Neural cell (in vitro differentiated cells): ENCODE measurements around the gene ARTN. TPM values are rescaled to one million over a fixed set of nuclear protein-coding genes. Genes with fewer than 3 reads are reported as not detected.

Source experiments
- H2AFZ ChIP-seq: fragments of 200-600, 300-800 bp; sonication (generic), shearing (Covaris generic); 2 replicates; pipeline ENCODE4 v1.6.0; 2014; ENCODE audit warnings: low read depth, mild to moderate bottlenecking, antibody characterized with exemption, low read length, moderate library complexity
- H3F3A ChIP-seq: fragments of 200-600 bp; shearing (Covaris generic); 2 replicates; pipeline ENCODE4 v1.6.1; 2016; ENCODE audit warnings: mild to moderate bottlenecking, moderate library complexity, mixed read lengths, antibody characterized with exemption, low read length; ENCODE audit not compliant: insufficient read depth, poor library complexity, severe bottlenecking
- H3K27ac ChIP-seq: fragments of 200-600, 300-800 bp; sonication (generic), shearing (Covaris generic); 2 replicates; pipeline ENCODE4 v1.5.1; 2014; ENCODE audit warnings: mild to moderate bottlenecking, low read length, moderate library complexity
- H3K27me3 ChIP-seq: fragments of 300-800, 200-600 bp; sonication (generic), shearing (Covaris generic); 2 replicates; pipeline ENCODE4 v1.6.0; 2014; ENCODE audit warnings: mild to moderate bottlenecking, low read depth, low read length, moderate library complexity; ENCODE audit not compliant: insufficient read depth
- H3K36me3 ChIP-seq: fragments of 300-800, 200-600 bp; sonication (generic), shearing (Covaris generic); 2 replicates; pipeline ENCODE4 v1.5.1; 2014; ENCODE audit warnings: mild to moderate bottlenecking, antibody characterized with exemption, low read length, moderate library complexity; ENCODE audit not compliant: insufficient read depth
- H3K4me2 ChIP-seq: fragments of 300-800, 200-600 bp; sonication (generic), shearing (Covaris generic); 2 replicates; pipeline ENCODE4 v1.6.0; 2014; ENCODE audit warnings: mild to moderate bottlenecking, low read length
- H3K4me3 ChIP-seq: fragments of 300-800, 200-600 bp; sonication (generic), shearing (Covaris generic); 2 replicates; pipeline ENCODE4 v1.5.1; 2014; ENCODE audit warnings: mild to moderate bottlenecking, low read length, moderate library complexity
- H3K79me2 ChIP-seq: fragments of 200-600 bp; shearing (Covaris generic); replicated peaks from 2 replicates; pipeline ENCODE4 v1.6.0; 2014; ENCODE audit warnings: mild to moderate bottlenecking, low read length, moderate library complexity; ENCODE audit not compliant: insufficient read depth
- H3K9ac ChIP-seq: fragments of 300-800, 200-600 bp; sonication (generic), shearing (Covaris generic); 2 replicates; pipeline ENCODE4 v1.6.1; 2016; ENCODE audit warnings: mild to moderate bottlenecking, low read length, mixed read lengths
- H3K9me2 ChIP-seq: fragments of 200-600 bp; shearing (Covaris generic); 2 replicates; pipeline ENCODE4 v1.6.1; 2016; ENCODE audit warnings: mild to moderate bottlenecking, low read length, mixed read lengths; ENCODE audit not compliant: insufficient read depth
- H3K9me3 ChIP-seq: fragments of 200-600, 300-800 bp; sonication (generic), shearing (Covaris generic); 2 replicates; pipeline ENCODE4 v1.6.1; 2016; ENCODE audit warnings: mild to moderate bottlenecking, mixed run types, low read length, moderate library complexity, mixed read lengths
- H4K20me1 ChIP-seq: fragments of 200-600 bp; shearing (Covaris generic); 2 replicates; pipeline ENCODE4 v1.6.1; 2016; ENCODE audit warnings: mild to moderate bottlenecking, mixed run types; ENCODE audit not compliant: insufficient read depth
- EP300 ChIP-seq: fragments of 450-650 bp; conservative IDR thresholded peaks from 2 replicates; pipeline ENCODE4 v1.6.1; 2014; ENCODE audit warnings: antibody characterized with exemption, mild to moderate bottlenecking, moderate library complexity; ENCODE audit not compliant: poor library complexity, severe bottlenecking
- EZH2 ChIP-seq: fragments of 200-600, 300-800 bp; shearing (Covaris generic), sonication (generic); IDR thresholded peaks from 2 replicates; pipeline ENCODE4 v1.6.1; 2014; ENCODE audit warnings: antibody characterized with exemption, low read length, borderline replicate concordance, mild to moderate bottlenecking; ENCODE audit not compliant: insufficient read depth, poor library complexity, severe bottlenecking
- MXI1 ChIP-seq: fragments of 450-650 bp; conservative IDR thresholded peaks from 2 replicates; pipeline ENCODE4 v1.6.1; 2014; ENCODE audit warnings: antibody characterized with exemption, mild to moderate bottlenecking; ENCODE audit not compliant: poor library complexity, severe bottlenecking
- POLR2AphosphoS5 ChIP-seq: IDR thresholded peaks from 2 replicates; pipeline ENCODE4 v1.6.1; 2012
- RAD21 ChIP-seq: fragments of 450-650 bp; conservative IDR thresholded peaks from 2 replicates; pipeline ENCODE4 v1.6.1; 2014; ENCODE audit warnings: antibody characterized with exemption, mild to moderate bottlenecking, moderate library complexity
- SMC3 ChIP-seq: fragments of 450-650 bp; conservative IDR thresholded peaks from 2 replicates; pipeline ENCODE4 v1.6.1; 2014; ENCODE audit warnings: antibody characterized with exemption, mild to moderate bottlenecking, moderate library complexity; ENCODE audit not compliant: poor library complexity
- TAF1 ChIP-seq: IDR thresholded peaks from 2 replicates; pipeline ENCODE4 v1.6.1; 2012; ENCODE audit warnings: low read depth
- polyA plus RNA-seq: library from polyadenylated mRNA; depleted of rRNA; stranded (reverse); fragments of >200 nt; gene quantifications from 2 replicates; pipeline ENCODE4 v1.2.3, GENCODE V29; 2014
- TF ChIP-seq, protein P1 (sequence below): fragments of 450-650 bp; IDR thresholded peaks from 2 replicates; pipeline ENCODE4 v1.5.1; 2014; ENCODE audit warnings: antibody characterized with exemption, mild to moderate bottlenecking, moderate library complexity; ENCODE audit not compliant: poor library complexity, severe bottlenecking
- TF ChIP-seq, protein P2 (sequence below): IDR thresholded peaks from 2 replicates; pipeline ENCODE4 v1.6.1; 2012; ENCODE audit warnings: borderline replicate concordance

The ARTN gene
- polyA plus RNA-seq, 1 donor from 2014 or later: 1.4 TPM

DNA sequence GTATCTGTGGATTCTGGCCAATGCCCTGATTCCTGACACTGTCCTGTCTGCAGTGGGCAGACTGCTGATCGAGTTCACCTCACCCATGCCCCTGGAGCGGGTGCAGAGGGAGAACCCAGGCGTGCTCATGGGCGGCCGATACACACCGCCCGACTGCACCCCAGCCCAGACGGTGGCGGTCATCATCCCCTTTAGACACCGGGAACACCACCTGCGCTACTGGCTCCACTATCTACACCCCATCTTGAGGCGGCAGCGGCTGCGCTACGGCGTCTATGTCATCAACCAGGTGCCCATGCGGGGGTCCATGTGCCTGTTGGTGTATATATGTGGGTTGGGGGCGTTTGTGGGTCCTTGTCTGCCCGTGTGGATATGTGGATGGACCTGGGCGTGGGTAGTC lies 48.0 kb downstream of the ARTN start:
- no peak overlapping the region for H3K27ac ChIP-seq
- H3F3A ChIP-seq: no peaks in the 10 kb centered on the region
- H3K27me3 ChIP-seq: no peaks in the 10 kb centered on the region
- H3K9me3 ChIP-seq: no peaks in the 10 kb centered on the region
- H3K36me3 ChIP-seq: no peaks in the 10 kb centered on the region
- H4K20me1 ChIP-seq: no peaks in the 10 kb centered on the region
- H3K9me2 ChIP-seq: no peaks in the 10 kb centered on the region
- TF ChIP-seq MXI1 (no peak), RAD21 (no peak), TAF1 (no peak), POLR2AphosphoS5 (no peak), SMC3 (no peak), EP300 (no peak), EZH2 (no peak)
- TF ChIP-seq, protein P1, sequence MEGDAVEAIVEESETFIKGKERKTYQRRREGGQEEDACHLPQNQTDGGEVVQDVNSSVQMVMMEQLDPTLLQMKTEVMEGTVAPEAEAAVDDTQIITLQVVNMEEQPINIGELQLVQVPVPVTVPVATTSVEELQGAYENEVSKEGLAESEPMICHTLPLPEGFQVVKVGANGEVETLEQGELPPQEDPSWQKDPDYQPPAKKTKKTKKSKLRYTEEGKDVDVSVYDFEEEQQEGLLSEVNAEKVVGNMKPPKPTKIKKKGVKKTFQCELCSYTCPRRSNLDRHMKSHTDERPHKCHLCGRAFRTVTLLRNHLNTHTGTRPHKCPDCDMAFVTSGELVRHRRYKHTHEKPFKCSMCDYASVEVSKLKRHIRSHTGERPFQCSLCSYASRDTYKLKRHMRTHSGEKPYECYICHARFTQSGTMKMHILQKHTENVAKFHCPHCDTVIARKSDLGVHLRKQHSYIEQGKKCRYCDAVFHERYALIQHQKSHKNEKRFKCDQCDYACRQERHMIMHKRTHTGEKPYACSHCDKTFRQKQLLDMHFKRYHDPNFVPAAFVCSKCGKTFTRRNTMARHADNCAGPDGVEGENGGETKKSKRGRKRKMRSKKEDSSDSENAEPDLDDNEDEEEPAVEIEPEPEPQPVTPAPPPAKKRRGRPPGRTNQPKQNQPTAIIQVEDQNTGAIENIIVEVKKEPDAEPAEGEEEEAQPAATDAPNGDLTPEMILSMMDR: no peak
- TF ChIP-seq, protein P2, sequence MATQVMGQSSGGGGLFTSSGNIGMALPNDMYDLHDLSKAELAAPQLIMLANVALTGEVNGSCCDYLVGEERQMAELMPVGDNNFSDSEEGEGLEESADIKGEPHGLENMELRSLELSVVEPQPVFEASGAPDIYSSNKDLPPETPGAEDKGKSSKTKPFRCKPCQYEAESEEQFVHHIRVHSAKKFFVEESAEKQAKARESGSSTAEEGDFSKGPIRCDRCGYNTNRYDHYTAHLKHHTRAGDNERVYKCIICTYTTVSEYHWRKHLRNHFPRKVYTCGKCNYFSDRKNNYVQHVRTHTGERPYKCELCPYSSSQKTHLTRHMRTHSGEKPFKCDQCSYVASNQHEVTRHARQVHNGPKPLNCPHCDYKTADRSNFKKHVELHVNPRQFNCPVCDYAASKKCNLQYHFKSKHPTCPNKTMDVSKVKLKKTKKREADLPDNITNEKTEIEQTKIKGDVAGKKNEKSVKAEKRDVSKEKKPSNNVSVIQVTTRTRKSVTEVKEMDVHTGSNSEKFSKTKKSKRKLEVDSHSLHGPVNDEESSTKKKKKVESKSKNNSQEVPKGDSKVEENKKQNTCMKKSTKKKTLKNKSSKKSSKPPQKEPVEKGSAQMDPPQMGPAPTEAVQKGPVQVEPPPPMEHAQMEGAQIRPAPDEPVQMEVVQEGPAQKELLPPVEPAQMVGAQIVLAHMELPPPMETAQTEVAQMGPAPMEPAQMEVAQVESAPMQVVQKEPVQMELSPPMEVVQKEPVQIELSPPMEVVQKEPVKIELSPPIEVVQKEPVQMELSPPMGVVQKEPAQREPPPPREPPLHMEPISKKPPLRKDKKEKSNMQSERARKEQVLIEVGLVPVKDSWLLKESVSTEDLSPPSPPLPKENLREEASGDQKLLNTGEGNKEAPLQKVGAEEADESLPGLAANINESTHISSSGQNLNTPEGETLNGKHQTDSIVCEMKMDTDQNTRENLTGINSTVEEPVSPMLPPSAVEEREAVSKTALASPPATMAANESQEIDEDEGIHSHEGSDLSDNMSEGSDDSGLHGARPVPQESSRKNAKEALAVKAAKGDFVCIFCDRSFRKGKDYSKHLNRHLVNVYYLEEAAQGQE: no peak
- no peak overlapping the region for H2AFZ ChIP-seq
- H3K9ac ChIP-seq: no peak overlapping the region
- H3K4me3 ChIP-seq: peak overlapping the region; percentile 91
- H3K79me2 ChIP-seq: peaks cover 22% of the 10 kb centered on the region
- no peak overlapping the region for H3K4me2 ChIP-seq

DNA sequence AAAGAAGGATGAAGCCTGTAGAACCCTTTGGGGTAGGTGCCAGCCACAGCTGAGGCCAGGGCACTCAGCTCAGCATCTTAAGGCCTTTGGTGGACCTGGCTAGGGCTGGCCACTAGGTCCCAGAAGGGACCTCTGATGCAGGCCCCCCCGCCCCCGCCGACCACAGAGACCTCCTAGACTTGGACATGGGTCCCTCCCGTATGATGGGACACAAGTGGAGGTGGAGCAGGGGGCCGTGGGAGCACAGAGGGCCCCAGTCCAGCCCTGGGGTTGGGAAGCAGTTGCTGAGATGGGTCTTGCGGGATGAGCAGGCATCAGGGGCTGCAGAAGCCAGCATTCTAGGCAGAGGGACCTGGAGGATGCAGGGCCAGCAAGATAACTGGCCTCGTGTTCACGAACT lies 48.6 kb downstream of the ARTN start:
- Histone ChIP-seq H3K9me2 (no peaks in the 10 kb centered on the region), H3K27ac (no peak overlapping the region), H4K20me1 (no peaks in the 10 kb centered on the region), H3F3A (no peaks in the 10 kb centered on the region), H3K9me3 (no peaks in the 10 kb centered on the region), H3K36me3 (no peaks in the 10 kb centered on the region), H2AFZ (no peak overlapping the region), H3K4me2 (no peak overlapping the region), H3K27me3 (no peaks in the 10 kb centered on the region), H3K79me2 (peaks cover 19% of the 10 kb centered on the region), H3K4me3 (no peak overlapping the region), H3K9ac (no peak overlapping the region)
- TF ChIP-seq MXI1 (no peak), EZH2 (no peak), RAD21 (no peak)
- TF ChIP-seq, protein P1: no peak
